Effector CD8-positive, alpha-beta T cell (primary cell): Measurements from ENCODE around the gene CABP1.
"Not testable (repeated sequence)": the region's sequence is repeated elsewhere in the genome, so short reads cannot be mapped to it uniquely, and the experiment has no call there.

ENCODE experiments used
- DNase-seq: peaks from one replicate; lab custom pipeline; 2025; lab: John Stamatoyannopoulos, UW

Gene CABP1

DNA sequence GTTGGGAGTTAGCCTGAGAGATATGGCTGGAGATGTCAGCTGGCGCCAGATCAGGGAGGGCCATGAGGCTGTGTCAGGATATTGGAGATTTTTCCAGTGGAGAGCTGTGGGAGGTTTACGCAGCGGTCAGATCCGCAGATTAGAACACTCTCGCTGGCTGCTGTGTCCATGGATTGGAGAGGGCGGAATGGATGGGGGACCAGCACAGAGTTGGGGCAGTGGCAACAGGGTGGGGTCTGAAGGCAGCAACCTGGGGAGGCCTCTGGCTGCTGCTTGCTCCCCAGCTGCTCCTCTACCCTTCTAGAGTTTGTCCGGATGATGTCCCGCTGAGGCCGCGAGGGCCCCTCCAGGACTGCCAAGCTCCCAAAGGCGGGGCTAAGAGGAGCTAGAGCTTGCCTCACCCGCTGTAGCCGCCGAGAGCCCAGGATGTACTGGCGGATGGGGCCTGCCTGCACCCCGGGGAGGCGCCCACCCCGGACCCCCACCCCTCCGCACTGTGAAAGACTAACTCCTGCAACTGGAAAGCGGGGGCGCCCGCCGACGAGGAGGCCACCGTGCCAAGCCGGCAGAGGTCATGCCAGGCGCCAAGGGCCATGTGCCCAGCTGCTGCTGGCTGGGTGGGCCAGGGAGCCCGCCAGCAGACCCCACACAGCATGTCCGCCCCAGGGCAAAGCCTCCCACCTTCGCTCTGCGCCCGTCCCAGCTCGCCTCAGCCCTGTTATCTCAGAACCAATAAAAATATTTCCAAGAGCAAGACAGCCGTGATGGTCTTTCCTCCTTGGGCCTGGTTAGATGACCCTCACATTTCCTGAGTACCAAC is 26.4 kb downstream of the CABP1 start:
- DNase-seq: no peak

DNA sequence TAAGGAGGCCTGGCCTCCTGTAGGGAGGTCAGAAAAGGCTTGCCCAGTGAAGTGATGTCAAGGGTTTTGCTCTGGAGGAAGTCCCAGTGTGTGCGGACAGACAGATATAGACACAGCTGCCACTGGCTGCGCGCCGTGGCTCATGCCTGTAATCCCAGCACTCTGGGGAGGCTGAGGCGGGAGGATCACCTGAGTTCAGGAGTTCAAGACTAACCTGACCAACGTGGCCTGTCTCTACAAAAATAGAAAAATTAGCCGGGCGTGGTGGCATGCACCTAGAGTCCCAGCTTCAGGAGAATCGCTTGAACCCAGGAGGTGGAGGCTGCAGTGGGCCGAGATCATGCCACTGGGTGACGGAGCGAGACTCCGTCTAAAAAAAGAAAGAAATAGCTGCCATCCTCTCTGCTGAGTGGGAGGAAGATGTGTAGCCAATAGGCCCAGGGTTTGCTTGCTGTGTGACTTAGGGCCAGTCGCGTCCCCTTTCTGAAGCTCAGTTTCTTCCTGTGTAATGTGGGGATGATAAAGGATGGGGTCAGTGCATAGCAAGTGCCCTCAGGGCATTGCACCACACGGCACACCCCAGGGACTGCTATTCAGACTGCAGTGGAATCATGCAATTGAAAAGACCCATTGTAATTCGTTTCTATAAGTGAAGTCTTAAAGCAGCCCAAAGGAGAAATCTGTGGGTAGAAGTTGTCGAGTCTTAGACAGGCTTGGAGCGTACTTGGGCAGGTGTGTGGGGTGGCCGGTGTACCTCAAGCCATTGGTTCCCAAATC is 27.9 kb downstream of the CABP1 start:
- DNase-seq: no peak

DNA sequence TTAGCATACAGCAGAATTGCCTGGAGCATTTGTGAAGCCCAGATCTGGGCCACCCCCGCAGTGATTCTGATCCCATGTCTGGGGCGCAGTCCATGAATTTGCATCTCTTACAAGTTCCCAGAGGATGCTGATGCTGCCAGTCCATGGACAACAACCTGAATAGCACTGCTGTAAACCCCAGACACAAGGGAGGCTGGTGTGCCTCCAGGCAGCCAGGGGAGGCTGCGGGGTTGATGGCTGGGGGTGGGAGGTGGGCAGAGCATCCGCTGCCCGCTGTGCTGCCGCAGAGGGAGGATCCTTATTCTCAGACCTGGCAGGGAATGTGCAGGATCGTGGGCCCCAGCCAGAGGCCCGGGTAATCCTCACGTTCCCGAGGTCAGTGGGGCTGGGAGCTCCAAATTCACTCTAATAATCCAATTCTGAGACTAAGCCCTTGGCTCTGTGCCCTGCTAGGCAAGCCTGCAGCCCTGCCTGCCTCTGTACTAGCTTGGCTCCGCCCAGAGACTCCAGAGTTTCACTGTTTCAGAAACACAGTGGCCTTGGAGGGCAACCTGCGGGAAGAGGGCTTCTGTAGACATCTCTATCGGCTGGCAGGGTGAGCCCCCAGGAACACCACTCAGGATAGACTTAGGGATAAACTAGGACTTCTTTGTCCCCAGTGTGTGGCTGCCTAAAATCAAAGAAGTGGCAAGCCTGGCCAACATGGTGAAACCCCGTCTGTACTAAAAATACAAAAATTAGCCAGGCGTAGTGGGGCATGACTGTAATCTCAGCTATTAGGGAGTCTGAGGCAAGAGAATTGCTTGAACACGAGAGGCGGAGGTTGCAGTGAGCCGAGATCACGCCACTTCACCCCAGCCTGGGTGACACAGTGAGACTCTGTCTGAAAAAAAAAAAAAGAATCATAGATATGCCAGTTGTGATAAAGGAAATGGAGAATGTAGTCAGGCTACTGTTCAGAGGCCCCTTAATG is 28.7 kb downstream of the CABP1 start:
- DNase-seq: no peak

DNA sequence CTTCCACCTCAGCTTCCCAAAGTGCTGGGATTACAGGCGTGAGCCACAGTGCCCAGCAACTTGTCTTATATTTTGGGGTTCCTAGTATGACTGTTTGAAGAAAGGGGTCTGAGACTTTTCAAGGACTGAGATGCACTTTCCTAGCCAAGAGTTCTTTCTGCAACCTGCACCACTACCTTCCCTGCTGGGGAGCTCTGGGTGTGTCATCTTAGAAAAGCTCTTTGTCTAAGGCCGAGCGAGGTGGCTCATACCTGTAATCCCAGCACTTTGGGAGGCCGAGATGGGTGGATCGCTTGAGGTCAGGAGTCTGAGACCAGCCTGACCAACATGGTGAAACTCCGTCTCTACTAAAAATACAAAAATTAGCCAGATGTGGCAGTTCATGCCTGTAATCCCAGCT is 29.8 kb downstream of the CABP1 start:
- DNase-seq: not testable (repeated sequence)

DNA sequence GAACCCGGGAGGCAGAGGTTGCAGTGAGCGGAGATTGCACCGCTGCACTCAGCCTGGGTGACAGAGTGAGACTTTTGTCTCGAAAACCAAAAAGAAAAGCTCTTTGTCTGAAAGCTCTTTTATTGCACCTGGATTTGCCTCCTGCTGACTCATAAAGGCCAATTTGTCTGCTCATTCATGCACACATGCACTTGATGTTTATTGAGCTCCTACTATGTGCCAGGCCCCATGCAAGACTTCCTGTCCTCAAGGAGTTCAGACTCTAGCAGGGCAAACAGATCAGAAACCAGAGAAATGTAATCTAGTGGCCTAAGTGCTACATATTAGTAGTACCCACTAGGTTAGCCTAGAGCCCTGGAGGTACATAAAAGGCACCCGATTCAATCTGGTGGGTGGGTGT is 30.2 kb downstream of the CABP1 start:
- no peak for DNase-seq

DNA sequence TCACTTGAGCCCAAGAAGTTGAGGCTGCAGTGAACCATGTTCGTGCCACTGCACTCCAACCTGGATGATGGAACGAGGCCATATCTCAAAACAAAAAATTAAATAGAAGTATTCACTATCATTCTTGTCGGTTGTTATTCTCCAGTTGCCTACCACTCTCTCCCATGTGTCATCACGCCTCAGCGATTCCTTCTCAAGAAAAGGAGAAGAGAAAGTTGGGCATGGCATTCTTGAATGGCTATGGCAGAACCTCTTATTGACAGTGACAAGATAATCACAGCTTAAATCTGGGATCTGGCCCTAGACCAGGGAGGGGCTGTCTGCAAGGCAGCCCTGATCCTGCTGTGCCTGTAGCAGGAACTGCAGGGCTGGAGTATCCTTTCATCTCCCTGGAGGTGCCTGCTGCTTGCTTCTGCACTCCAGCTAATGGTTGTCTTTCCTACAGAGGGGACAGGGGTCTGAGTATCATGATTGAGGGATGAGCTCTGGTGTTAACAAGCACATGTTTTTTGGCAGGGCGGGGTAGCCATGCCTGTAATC is 33.7 kb downstream of the CABP1 start:
- DNase-seq: no peak

DNA sequence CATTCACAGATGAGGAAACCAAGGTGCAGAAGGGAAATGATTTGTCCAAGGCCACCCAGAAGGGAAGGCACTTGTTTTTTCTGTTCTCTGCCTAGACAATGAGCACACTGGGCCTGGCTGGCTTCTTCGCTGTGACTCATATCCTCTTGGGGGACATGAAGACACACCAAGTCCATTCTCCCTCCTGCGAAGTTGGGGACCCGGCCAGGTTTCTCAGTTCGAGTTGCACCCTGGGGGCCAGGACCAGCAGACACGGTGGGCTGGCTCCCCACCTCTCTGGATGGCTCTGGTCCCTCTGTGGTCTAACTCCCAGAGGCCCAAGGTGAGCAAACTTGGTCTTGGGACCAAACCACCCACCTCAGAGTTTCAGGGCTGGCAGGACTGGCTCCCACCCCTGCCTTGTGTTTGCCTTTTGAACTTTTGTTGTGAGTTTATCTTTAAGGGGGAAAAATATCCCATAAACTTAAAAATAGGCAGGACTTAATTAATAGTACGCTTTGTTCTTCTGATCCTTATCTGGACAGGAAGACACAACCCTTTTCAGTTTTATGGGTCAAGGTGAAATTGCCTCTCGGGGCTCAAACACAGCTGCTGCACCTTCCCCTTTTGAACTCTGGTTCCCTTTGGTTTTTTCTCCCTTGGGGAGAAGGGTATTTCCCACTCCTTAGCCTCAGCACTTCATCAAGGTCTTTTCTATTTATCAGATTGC is 37.5 kb downstream of the CABP1 start:
- DNase-seq: no peak

DNA sequence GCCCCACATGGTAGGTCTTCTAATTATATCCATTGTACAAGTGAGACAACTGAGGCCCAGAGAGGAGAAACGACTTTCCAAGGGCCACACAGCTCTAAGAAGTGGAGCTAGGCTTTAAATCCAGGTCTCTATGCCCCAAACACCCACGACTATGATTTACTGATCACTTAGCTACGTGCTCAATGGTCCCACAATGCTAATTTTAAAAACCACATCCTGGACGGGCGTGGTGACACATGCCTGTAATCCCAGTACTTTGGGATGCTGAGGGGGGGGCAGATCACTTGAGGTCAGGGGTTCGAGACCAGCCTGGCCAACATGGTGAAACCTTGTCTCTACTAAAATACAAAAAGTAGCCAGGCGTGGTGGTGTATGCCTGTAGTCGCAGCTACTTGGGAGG is 38.1 kb downstream of the CABP1 start:
- no peak for DNase-seq

DNA sequence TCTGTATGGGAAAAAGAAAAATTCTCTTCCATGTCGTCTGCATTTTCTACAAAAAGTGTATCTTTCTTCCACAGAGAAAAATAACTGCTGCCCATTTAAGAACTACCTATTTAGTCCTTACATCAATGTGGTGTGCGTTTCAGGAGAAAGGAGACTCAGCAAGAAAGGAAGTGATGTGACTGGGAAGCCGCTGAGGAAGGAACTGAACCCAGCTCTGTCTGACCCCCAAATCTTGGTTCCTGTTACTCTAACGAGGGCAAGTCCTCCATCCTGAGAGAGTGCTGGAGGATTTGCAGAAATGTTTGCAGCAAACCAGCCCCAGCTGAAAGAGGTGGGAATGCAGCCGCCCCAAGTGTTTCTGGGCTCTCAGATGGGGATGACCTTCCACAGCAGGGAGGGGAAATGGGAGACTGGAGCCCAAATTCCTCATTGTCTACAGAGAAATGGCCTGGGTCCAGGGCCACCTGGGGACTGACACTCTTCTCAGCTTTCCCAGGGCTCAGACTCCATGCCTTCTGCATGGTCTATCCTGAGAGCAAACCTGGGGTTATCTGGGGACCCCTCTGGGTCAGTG is 39.8 kb downstream of the CABP1 start:
- DNase-seq: no peak

DNA sequence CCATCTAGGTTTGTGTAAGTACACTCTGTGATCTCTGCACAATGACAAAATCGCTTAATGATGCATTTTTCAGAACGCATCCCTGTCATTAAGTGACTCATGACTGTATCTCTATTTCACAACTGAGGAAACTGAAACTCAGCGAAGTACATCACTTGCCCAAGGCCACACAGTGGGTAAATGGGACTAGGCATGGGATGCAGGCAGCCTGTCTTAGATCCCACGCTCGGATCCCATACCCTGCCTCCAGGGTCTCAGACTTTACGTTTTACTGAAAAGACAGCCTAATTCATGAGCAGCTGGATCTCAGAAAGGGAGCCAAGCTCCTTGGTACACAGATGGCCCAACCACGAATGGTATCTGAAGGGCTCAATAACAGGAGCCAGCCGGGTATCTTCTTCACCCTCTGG is 44.1 kb downstream of the CABP1 start:
- DNase-seq: no peak

DNA sequence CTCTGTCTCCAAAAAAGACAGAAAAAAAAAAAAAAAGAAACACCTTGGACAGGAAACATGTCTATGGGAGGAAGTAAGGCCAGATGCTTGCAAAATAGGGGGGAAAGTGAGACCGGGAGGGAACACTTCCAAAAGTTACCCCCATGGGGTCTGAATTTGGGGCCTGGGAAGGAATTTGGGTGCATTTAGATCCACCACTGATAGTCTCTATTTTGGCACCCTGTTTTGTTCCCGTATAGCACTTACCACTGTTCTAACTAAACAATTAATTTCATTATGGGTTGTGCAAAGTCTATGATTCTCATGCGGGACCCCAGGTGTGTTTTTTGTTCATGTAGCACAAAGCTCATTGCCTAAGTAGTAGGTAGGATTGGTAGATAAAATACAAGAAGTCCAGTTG is 45.1 kb downstream of the CABP1 start:
- no peak for DNase-seq

DNA sequence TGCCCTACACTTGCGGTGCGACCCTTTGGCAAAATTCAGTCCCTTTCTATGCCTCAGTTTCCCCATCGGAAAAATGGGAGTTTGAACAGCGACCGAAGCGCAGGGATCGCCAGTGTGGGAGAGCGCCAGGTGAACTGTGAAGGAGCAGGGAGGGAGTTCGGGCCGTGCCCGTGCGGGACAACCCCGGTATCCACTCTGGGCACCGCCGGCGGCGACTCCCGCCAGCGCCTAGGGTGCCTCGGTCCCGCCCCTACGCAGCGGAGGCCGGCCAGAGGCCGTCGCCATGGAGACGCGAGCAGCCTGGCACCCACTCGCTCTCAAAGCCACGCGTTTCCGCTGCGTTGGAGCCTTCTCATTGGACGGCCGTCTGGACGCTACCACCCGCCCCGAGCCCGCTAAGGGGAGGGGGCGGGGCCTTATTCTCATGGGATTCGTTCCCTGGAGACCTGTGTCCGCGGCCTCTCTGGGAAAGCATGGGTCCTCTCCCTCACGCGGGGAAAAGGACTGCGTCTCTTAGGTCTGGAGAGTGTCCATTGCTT is 45.8 kb downstream of the CABP1 start:
- DNase-seq: peak; percentile 94

DNA sequence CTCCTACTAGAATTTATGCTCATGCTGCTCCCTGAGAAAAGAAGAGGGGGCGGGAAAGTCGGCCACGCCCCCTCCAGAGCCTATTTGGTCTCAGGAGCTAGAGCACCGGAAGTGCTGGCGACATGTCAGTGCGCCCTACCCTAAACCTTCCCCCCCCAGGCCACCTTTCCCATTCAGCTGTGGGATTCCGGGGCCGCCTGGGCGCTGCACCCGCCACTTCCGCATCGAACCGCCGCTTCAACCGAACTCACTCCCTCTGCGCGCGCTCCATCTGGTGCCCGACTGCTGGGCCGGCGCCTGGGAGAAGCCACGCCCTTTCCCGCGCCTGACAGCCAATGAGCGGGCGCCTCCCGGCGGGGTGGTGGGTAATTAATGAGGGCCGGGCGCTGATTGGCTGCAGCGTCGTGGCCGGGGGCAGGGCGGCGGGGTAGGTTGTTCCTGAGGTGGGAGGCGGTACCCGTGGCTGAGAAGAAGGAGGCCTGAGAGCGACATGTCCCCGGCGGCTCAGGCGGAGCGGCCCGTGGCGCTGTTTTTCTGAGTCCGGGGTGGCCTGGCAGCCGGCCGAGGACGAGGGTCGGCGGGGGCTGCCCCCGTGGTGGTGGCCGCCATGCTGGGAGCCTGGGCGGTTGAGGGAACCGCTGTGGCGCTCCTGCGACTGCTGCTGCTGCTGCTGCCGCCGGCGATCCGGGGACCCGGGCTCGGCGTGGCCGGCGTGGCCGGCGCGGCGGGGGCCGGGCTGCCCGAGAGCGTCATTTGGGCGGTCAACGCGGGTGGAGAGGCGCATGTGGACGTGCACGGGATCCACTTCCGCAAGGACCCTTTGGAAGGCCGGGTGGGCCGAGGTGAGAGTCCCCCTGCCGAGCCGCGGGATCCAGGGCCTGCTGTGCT is 46.5 kb downstream of the CABP1 start, which contains the start of gene MLEC:
Gene MLEC (plus strand): TSS at position 460 of the 888 bp plus-strand sequence. CDS start 148 bp downstream, at position 608.
- peak; percentile 98 for DNase-seq

DNA sequence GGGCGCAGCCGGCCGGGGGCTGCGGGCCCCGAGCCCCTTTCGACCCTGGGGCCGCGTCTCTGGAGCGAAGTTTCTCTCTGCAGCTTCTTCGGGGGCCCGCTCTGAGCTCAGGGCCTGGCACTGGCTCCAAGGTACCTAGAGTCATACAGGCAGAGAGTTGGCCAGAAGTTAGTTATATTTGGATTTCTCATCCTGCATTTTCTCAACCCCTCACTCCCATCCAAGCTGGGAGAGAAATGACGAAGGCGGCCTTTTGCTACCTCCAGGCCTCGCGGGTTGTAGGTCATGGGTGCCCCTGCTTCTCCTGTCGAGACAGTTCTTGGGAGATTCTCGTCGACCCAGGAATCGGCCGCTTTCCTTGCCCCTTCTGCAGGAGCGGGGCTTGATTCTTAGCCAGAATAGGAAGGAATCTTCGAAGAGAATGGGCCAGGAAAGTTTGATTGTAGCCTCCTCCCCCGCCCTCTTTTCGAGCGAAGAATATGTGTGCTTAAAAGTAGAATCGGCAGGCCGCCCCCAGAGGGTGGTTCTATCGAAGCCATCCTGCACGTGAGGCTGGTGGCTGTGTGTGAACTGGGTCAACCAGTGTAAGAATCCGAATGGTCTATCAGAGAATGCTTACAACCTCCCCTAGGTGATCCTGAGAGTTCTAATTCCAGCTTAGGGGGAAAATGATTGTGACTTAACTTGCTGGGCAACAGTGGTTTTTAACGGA is 47.3 kb downstream of the CABP1 start:
- no peak for DNase-seq

DNA sequence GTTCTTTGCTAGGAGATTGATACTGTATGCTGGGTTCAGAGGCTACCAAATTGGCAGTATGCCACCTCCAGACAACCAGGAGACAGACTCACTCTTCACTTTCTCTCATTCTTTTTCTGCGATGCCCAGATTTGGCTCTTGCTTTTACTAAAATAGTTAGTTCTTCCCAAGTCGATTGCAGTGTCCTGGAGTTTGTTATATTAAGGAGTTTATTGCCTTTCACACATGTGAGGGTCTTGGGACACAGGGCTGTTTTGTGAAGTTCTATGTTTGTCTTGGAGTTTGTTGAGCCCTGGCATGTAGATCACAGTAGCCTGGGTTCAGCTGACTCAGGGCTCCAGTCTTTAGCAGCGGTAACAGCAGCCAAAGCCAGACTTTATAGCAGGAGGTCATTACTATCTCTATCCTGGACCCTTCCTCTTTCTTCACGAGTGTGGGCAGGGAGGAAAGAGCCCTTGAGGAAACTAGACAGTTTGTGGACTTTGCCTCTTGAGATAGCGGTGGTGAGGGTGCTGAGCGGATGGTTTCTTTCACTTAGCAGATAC is 48.2 kb downstream of the CABP1 start:
- no peak for DNase-seq

DNA sequence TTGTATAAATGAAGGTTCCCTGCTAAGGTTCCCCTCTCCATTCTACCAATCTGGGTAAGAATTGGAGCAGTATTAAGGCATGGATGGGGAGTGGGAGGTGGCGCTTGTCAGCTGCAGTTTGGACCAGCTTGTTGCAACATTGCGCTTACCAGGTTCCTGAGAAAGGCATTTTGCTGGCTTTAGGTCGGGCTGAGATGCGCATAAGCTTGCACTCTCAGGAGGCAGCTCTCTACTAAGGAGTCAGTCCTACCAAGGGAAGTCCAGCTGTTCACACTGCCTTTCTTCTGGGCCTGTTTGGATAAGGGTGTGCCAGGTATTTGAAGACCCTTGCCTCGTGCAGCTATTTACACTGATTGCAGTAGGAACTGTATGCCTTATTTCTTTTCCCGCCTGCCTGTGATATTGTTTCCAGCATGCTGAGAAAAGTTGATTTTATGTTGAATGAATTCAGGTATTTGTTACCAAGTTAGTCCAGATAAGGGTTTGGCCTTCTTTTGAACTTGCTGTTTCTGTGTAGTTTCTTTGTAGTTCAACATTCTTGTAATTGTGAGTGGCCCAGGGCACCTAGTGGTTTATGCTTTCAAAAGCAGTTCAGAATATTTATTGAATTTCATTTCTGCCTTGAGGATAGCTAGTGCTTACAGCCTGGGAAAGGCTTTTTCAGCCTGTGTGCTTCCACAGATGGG is 49.1 kb downstream of the CABP1 start:
- DNase-seq: no peak

DNA sequence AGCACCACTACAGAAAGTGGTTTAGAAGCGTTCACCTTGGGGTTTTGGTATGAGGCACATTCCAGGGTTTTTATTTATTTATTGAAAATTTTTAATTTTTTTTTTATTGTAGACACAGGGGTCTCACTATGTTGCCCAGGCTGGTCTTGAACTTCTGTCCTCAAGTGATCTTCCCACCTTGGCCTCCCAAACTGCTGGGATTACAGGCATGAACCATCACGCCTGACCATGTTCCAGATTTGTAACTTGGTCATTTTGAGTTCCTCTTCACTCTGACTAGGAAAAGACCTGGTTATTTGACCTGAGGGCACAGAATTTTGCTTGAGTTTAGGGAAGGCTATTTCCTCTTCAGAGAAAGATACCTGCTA is 49.6 kb downstream of the CABP1 start:
- no peak for DNase-seq

DNA sequence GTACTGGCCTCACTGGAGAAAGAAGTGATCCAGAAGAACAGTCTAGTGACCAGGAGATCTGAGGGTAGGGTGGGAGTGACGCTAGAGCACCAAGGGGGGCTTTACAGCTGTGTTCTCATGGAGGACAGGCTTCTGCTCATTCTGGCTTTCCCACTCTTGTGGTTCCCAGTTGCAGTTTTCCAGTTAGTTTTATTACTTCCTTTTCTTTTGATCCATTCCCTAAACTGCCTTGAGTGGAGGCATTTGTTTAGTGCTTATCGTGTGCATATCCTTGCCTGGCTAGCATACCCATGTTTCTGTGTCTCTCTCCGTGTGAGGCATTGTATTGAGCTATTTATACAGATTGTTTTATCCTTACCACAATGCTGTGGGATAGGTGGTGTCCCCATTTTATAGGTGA is 50.6 kb downstream of the CABP1 start:
- no peak for DNase-seq
